GM12875 (cell line): ENCODE measurements around the gene IGFBP5.

Experiments
- H3K4me3 ChIP-seq: one replicate; pipeline ENCODE4 v1.5.1; 2011; ENCODE audit warnings: low read depth, low read length, control low read depth
- CTCF ChIP-seq: IDR thresholded peaks from 2 replicates; pipeline ENCODE4 v1.5.1; 2011; ENCODE audit warnings: low read depth, mild to moderate bottlenecking, control low read depth, inconsistent platforms, low read length, moderate library complexity, borderline replicate concordance; ENCODE audit not compliant: insufficient read depth

Gene IGFBP5

GRCh38 chr2:216649574-216649973 lies 45.8 kb downstream of the IGFBP5 start:
- H3K4me3 ChIP-seq: no peak overlapping the region
- no peak for TF ChIP-seq CTCF

- no peak for TF ChIP-seq CTCF
- no peak overlapping the region for H3K4me3 ChIP-seq
Measured at GRCh38 chr2:216648105-216648504, 47.2 kb downstream of the IGFBP5 start.

DNA sequence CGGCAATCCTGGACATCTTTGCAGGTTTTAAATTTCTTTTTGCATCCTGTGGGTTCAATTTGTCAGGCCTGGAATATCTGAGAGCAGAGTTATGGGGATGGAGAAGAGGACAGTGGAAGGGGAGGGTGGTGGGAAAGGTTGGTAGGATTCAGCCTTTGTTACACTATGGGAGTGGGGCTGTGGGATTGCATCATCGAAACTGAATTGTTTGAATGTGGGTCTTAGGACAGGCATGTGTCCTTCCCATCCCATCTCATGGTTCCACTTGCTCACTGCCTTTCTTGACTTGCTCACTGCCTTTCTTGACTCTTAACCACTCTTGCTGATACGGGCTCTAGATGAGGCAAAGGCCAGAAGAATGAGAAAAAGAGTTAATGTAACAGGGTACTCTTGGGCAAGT lies 49.2 kb downstream of the IGFBP5 start:
- no peak for TF ChIP-seq CTCF
- no peak overlapping the region for H3K4me3 ChIP-seq

GRCh38 chr2:216645636-216645950 lies 49.8 kb downstream of the IGFBP5 start:
- no peak for TF ChIP-seq CTCF
- no peak overlapping the region for H3K4me3 ChIP-seq

DNA sequence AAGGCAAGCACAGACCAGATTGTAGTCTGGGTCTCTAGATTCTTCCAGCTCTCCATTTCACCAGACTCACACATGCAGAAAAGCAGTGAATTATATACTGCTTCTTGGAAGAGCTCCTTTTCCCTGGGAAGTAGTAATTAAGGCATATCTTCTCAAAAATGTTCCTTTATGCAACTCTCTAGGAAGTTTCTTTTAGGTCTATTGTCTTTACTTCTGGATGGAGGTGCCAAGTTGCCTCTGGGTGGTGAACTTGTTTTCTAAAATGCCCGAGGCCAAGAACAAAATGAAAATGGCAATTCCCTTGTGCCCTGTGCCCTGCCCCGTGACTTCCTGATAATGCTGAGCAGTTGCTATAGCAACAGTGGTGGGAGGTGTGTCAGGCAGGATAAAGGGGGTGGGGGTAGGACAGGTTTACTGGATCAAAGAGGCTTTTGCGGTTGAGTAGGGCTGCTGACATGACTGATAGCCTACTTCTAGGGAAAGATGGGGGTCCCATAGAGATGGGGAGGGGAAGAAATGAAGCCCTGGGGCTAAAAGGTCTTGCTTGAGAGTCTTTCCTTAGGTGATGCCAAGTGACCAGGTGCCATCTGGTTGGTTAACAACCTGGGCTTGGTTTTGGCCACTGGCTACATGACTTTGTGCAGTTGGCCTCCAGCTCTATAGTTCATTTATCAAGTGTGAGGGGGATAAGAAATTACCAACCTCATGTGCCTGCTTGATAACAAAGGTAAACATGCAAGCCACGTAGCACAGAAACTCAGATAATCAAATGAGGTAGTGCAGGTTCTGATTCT lies 50.3 kb downstream of the IGFBP5 start:
- no peak for TF ChIP-seq CTCF
- H3K4me3 ChIP-seq: no peak overlapping the region

DNA sequence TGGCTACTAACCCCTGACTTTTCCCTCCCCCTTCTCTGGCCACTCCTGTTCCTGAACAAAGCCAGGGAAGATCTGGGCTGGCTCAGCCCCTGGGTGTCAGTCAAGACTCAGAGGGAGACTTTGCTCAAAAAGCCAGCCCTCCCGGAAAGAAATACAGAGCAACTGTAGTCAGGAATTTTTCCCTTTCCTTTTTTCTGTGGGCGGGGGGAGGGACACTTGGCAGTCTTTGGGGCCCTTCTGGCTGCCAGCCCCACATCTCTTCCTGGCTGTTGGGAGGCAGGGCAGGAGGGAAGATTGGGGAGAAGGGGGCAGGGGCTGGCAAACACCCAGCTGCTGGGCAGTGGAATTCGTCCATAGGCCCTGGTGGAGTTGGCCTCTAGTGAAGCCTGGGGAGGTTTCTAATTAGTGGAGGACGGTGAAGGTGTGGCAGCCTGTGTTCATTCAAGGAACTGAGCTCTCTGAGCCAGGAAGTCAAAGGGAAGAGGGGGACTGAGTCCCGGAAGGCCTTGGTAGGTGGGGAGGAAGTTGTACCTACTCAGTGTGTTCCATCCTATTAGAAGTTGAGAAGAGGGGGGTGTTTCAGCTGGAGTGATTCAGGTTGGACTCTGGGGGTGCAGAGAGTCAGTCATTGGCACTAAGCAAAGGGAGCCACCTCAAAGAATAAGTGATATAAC lies 51.2 kb downstream of the IGFBP5 start:
- H3K4me3 ChIP-seq: no peak overlapping the region
- TF ChIP-seq CTCF: no peak

GRCh38 chr2:216637472-216637871 lies 57.9 kb downstream of the IGFBP5 start:
- no peak for TF ChIP-seq CTCF

More at GRCh38 chr2:216637472-216637871, 57.9 kb downstream of the IGFBP5 start:
- no peak overlapping the region for H3K4me3 ChIP-seq
